Fibroblast of lung (primary cell): Measurements from ENCODE around the gene SNAP47. TPM values are rescaled to one million over a fixed set of nuclear protein-coding genes. Genes with fewer than 3 reads are reported as not detected.

Experiments used
- DNase-seq, 2 donors: peaks; one replicate each; pipeline versions ENCODE4 v3.0.0 to v3.0.0-alpha.2; 2010; ENCODE audit warnings: low read depth in 2 of 2
- H2AFZ ChIP-seq: 2 replicates; pipeline ENCODE4 v1.5.1; 2012; ENCODE audit warnings: low read length, control low read depth, inconsistent platforms
- H3K27ac ChIP-seq: 2 replicates; pipeline ENCODE4 v1.5.1; 2011; ENCODE audit warnings: low read length, control low read depth; ENCODE audit not compliant: insufficient read depth
- H3K27me3 ChIP-seq: 2 replicates; pipeline ENCODE4 v1.5.1; 2011; ENCODE audit warnings: mild to moderate bottlenecking, low read length; ENCODE audit not compliant: control insufficient read depth, insufficient read depth
- H3K36me3 ChIP-seq: 2 replicates; pipeline ENCODE4 v1.5.1; 2011; ENCODE audit warnings: low read length; ENCODE audit not compliant: control insufficient read depth, insufficient read depth
- H3K4me1 ChIP-seq: 2 replicates; pipeline ENCODE4 v1.5.1; 2011; ENCODE audit warnings: low read length; ENCODE audit not compliant: control insufficient read depth, insufficient read depth; ENCODE audit errors: extremely low read depth
- H3K4me2 ChIP-seq: 2 replicates; pipeline ENCODE4 v1.5.1; 2011; ENCODE audit warnings: low read length, control low read depth; ENCODE audit not compliant: insufficient read depth; ENCODE audit errors: extremely low read depth
- H3K4me3 ChIP-seq, 4 experiments: fragments of 200-600 bp in 1 of 4; sonication (generic) in 1 of 4; replicated peaks in 1 of 4; 2 replicates each; pipeline ENCODE4 v1.5.1; 2011 to 2016; ENCODE audit warnings: low read length in 4 of 4, low read depth in 3 of 4, mild to moderate bottlenecking in 3 of 4, control low read depth in 2 of 4, inconsistent platforms in 1 of 4, mixed read lengths in 1 of 4; ENCODE audit not compliant: insufficient read depth in 1 of 4; ENCODE audit errors: control extremely low read depth in 1 of 4
- H3K79me2 ChIP-seq: 2 replicates; pipeline ENCODE4 v1.5.1; 2012; ENCODE audit warnings: mild to moderate bottlenecking, low read length, inconsistent platforms; ENCODE audit not compliant: control insufficient read depth, insufficient read depth
- H3K9ac ChIP-seq: 2 replicates; pipeline ENCODE4 v1.5.1; 2011; ENCODE audit warnings: mild to moderate bottlenecking, low read length, control low read depth; ENCODE audit not compliant: insufficient read depth
- H3K9me3 ChIP-seq: 2 replicates; pipeline ENCODE4 v1.5.1; 2012; ENCODE audit warnings: low read depth, low read length; ENCODE audit not compliant: control insufficient read depth, insufficient read depth
- H4K20me1 ChIP-seq: 2 replicates; pipeline ENCODE4 v1.5.1; 2011; ENCODE audit warnings: low read length; ENCODE audit not compliant: control insufficient read depth, insufficient read depth; ENCODE audit errors: extremely low read depth
- CTCF ChIP-seq, 2 donors: IDR thresholded peaks in 1 of 2; conservative IDR thresholded peaks in 1 of 2; 1 replicate in 1 of 2; 2 replicates in 1 of 2; pipeline ENCODE4 v1.5.1; 2011 to 2012; ENCODE audit warnings: low read length in 2 of 2, control low read depth in 1 of 2, inconsistent platforms in 1 of 2, low read depth in 1 of 2, mild to moderate bottlenecking in 1 of 2
- EZH2 ChIP-seq: IDR thresholded peaks from 2 replicates; pipeline ENCODE4 v1.5.1; 2012; ENCODE audit warnings: low read length, control low read depth, mild to moderate bottlenecking; ENCODE audit errors: missing control alignments
- polyA plus RNA-seq, 2 donors: library from polyadenylated mRNA; depleted of rRNA in 1 of 2; stranded (reverse) in 1 of 2; unstranded in 1 of 2; fragments of >200 nt; gene quantifications; 2 replicates each; pipeline ENCODE4 v1.2.1, GENCODE V29; 2011 to 2012; ENCODE audit warnings: missing spikeins in 1 of 2
- total RNA-seq: library from RNA; depleted of rRNA; stranded (reverse); fragments of >200 nt; gene quantifications from 2 replicates; pipeline ENCODE4 v1.2.1, GENCODE V29; 2014

The SNAP47 gene
- total and polyA plus RNA-seq, 2 donors (not counting 1 experiment from before 2014, with no cell fraction given) = 32.4 to 66.9 TPM

- TF ChIP-seq CTCF (conservative IDR thresholded peaks at IDR 0.05 in 1 of 2, IDR thresholded peaks at IDR 0.05 in 1 of 2; ENCODE audit: low read depth in 1 of 2, low read length in 2 of 2) (no peak), EZH2 (no peak)
- Histone ChIP-seq H2AFZ (peak overlapping the region; percentile 59), H3K4me3 (peak overlapping the region in 1 of 4 experiments; percentile 38), H4K20me1 (no peaks in the 10 kb centered on the region), H3K27ac (peak overlapping the region; percentile 59), H3K9ac (no peak overlapping the region), H3K9me3 (no peaks in the 10 kb centered on the region), H3K4me2 (peak overlapping the region; percentile 36), H3K36me3 (no peaks in the 10 kb centered on the region), H3K4me1 (peaks cover 16% of the 10 kb centered on the region), H3K79me2 (no peaks in the 10 kb centered on the region), H3K27me3 (peaks cover 3% of the 10 kb centered on the region)
- peak; percentile 84 to 94 for DNase-seq
Measured at GRCh38 chr1:227793948-227794816, 58.9 kb downstream of the SNAP47 start.

GRCh38 chr1:227794817-227795192, 59.6 kb downstream of the SNAP47 start:
- Histone ChIP-seq H3K4me3 (peak overlapping the region in 1 of 4 experiments; percentile 38), H3K9ac (no peak overlapping the region), H3K4me1 (peaks cover 16% of the 10 kb centered on the region), H3K36me3 (no peaks in the 10 kb centered on the region), H3K4me2 (peak overlapping the region; percentile 26), H3K9me3 (no peaks in the 10 kb centered on the region), H3K27me3 (peaks cover 3% of the 10 kb centered on the region), H2AFZ (peak overlapping the region; percentile 59), H3K79me2 (no peaks in the 10 kb centered on the region), H3K27ac (peak overlapping the region; percentile 59), H4K20me1 (no peaks in the 10 kb centered on the region)
- DNase-seq = no peak
- no peak for TF ChIP-seq EZH2
- no peak for TF ChIP-seq CTCF (conservative IDR thresholded peaks at IDR 0.05 in 1 of 2, IDR thresholded peaks at IDR 0.05 in 1 of 2; ENCODE audit: low read depth in 1 of 2, low read length in 2 of 2)

GRCh38 chr1:227795732-227796131, 60.5 kb downstream of the SNAP47 start:
- no peak overlapping the region for H3K4me2 ChIP-seq
- H3K9ac ChIP-seq = no peak overlapping the region
- no peak overlapping the region for H3K4me3 ChIP-seq
- H3K27me3 ChIP-seq = peaks cover 3% of the 10 kb centered on the region
- H3K27ac ChIP-seq = no peak overlapping the region
- H3K36me3 ChIP-seq = no peaks in the 10 kb centered on the region
- no peaks in the 10 kb centered on the region for H3K79me2 ChIP-seq
- H3K9me3 ChIP-seq = no peaks in the 10 kb centered on the region
- no peaks in the 10 kb centered on the region for H4K20me1 ChIP-seq
- no peak overlapping the region for H2AFZ ChIP-seq
- peaks cover 16% of the 10 kb centered on the region for H3K4me1 ChIP-seq
- DNase-seq = no peak
- TF ChIP-seq EZH2 (no peak), CTCF (conservative IDR thresholded peaks at IDR 0.05 in 1 of 2, IDR thresholded peaks at IDR 0.05 in 1 of 2; ENCODE audit: low read depth in 1 of 2, low read length in 2 of 2) (no peak)
